ENCODE results near the gene EXOSC7. TPM values are rescaled to one million over a fixed set of nuclear protein-coding genes. Genes with fewer than 3 reads are reported as not detected.

EXOSC7 gene
- polyA plus RNA-seq, 1 donor from 2014 or later, result 87.5 TPM

DNA sequence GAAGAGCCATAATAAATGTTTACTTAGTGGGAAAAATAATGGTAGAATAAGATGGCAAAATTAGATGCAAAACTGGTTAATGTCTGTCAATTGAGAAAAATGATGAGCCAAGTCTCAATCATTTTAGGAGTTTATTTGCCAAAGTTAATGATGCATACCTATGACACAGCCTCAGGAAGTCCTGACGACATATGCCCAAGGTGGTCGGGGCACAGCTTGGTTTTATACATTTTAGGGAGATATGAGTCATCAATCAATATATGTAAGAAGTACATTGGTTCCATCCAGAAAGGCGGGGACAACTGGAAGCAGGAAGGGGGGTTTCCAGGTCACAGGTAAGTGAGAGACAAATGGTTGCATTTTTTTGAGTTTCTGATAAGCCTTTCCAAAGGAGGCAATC is 81.5 kb downstream of the EXOSC7 start:
- no peaks in the 10 kb centered on the region for H4K20me1 ChIP-seq (ENCODE audit: insufficient read depth)
- H3K27me3 ChIP-seq (ENCODE audit: insufficient read depth, low read depth, low read length), result no peaks in the 10 kb centered on the region
- H3K9me3 ChIP-seq (ENCODE audit: low read length), result no peaks in the 10 kb centered on the region
- no peak for TF ChIP-seq MXI1 (conservative IDR thresholded peaks at IDR 0.05; ENCODE audit: poor library complexity, severe bottlenecking)
- no peak for TF ChIP-seq TAF1 (IDR thresholded peaks at IDR 0.05; ENCODE audit: low read depth)
- no peak for TF ChIP-seq RAD21 (conservative IDR thresholded peaks at IDR 0.05)
- TF ChIP-seq, protein P1, sequence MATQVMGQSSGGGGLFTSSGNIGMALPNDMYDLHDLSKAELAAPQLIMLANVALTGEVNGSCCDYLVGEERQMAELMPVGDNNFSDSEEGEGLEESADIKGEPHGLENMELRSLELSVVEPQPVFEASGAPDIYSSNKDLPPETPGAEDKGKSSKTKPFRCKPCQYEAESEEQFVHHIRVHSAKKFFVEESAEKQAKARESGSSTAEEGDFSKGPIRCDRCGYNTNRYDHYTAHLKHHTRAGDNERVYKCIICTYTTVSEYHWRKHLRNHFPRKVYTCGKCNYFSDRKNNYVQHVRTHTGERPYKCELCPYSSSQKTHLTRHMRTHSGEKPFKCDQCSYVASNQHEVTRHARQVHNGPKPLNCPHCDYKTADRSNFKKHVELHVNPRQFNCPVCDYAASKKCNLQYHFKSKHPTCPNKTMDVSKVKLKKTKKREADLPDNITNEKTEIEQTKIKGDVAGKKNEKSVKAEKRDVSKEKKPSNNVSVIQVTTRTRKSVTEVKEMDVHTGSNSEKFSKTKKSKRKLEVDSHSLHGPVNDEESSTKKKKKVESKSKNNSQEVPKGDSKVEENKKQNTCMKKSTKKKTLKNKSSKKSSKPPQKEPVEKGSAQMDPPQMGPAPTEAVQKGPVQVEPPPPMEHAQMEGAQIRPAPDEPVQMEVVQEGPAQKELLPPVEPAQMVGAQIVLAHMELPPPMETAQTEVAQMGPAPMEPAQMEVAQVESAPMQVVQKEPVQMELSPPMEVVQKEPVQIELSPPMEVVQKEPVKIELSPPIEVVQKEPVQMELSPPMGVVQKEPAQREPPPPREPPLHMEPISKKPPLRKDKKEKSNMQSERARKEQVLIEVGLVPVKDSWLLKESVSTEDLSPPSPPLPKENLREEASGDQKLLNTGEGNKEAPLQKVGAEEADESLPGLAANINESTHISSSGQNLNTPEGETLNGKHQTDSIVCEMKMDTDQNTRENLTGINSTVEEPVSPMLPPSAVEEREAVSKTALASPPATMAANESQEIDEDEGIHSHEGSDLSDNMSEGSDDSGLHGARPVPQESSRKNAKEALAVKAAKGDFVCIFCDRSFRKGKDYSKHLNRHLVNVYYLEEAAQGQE (IDR thresholded peaks at IDR 0.05; ENCODE audit: borderline replicate concordance), result no peak
- no peak for TF ChIP-seq SMC3 (conservative IDR thresholded peaks at IDR 0.05; ENCODE audit: poor library complexity)
- H3K36me3 ChIP-seq (ENCODE audit: insufficient read depth, low read length), result no peaks in the 10 kb centered on the region
- no peaks in the 10 kb centered on the region for H3F3A ChIP-seq (ENCODE audit: insufficient read depth, low read length, poor library complexity, severe bottlenecking)
- no peak overlapping the region for H3K4me3 ChIP-seq (ENCODE audit: low read length)
- H3K79me2 ChIP-seq (replicated peaks; ENCODE audit: insufficient read depth, low read length), result no peaks in the 10 kb centered on the region
- no peak overlapping the region for H3K27ac ChIP-seq (ENCODE audit: low read length)
- no peak overlapping the region for H2AFZ ChIP-seq (ENCODE audit: low read depth, low read length)
- H3K9ac ChIP-seq (ENCODE audit: low read length), result no peak overlapping the region
- H3K4me2 ChIP-seq (ENCODE audit: low read length), result no peak overlapping the region
- H3K9me2 ChIP-seq (ENCODE audit: insufficient read depth, low read length), result no peaks in the 10 kb centered on the region

DNA sequence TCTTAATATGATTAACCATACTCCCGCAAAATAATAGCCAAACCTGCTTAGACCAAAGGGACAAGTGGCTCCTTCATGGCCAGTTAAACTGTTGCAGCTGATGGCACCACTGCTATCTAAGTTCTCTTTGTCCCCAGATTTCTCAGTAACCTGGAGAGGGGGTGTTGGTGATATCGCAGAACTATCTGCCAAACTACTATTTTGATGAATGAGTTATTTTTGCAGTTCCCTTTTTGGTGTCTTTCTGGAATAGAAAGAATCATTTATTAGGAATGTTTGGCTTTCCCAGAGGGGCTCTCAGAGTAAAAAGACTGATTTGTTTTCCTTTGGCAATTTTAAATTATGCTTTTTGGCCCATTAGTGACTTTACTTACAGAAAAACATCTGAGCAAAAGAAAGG is 83.1 kb downstream of the EXOSC7 start:
- Histone ChIP-seq H3K4me2 (ENCODE audit: low read length) (no peak overlapping the region), H3K27me3 (ENCODE audit: insufficient read depth, low read depth, low read length) (no peaks in the 10 kb centered on the region), H3K4me3 (ENCODE audit: low read length) (no peak overlapping the region), H4K20me1 (ENCODE audit: insufficient read depth) (no peaks in the 10 kb centered on the region), H3F3A (ENCODE audit: insufficient read depth, low read length, poor library complexity, severe bottlenecking) (no peaks in the 10 kb centered on the region), H3K9me3 (ENCODE audit: low read length) (no peaks in the 10 kb centered on the region), H3K36me3 (ENCODE audit: insufficient read depth, low read length) (no peaks in the 10 kb centered on the region), H3K9ac (ENCODE audit: low read length) (no peak overlapping the region), H3K9me2 (ENCODE audit: insufficient read depth, low read length) (no peaks in the 10 kb centered on the region), H3K79me2 (replicated peaks; ENCODE audit: insufficient read depth, low read length) (no peaks in the 10 kb centered on the region), H3K27ac (ENCODE audit: low read length) (no peak overlapping the region), H2AFZ (ENCODE audit: low read depth, low read length) (no peak overlapping the region)
- TF ChIP-seq EZH2 (IDR thresholded peaks at IDR 0.05; ENCODE audit: borderline replicate concordance, insufficient read depth, low read length, poor library complexity, severe bottlenecking) (no peak), MXI1 (conservative IDR thresholded peaks at IDR 0.05; ENCODE audit: poor library complexity, severe bottlenecking) (no peak), TAF1 (IDR thresholded peaks at IDR 0.05; ENCODE audit: low read depth) (no peak), POLR2AphosphoS5 (IDR thresholded peaks at IDR 0.05) (no peak)

DNA sequence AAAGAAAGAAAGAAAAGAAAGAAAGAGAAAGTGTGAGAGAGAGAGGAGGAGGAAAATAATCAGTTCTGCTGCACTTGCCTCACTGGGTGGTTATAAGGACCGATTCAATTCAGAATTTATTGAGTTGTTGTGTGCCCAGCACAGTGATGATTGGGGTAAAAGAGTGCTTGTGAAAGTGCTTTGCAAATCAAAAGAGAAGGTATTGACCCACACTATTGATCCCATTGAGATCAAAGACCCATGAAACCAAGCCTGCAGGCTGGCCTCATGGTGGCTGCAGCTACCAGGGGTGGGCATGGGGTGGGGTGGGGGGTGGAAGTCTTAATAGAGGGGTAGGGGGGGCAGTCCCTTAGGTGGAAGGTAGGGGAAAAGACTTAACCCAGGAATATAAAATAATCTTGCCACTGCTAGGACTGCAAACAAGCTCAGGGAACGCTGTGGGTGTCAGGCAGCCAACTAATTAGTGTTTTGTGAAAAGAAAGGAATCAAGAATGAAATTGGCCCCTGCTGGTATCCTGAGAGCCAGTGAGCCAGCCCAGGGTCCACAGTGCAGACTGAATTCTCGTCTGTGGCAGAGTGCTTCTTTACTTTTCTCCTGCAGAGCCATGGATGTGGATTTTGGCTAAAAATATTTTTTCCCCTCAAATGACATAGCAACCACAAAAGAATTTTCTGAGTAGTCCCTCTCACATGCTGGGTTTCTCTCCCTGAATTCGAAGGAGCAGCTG is 84.3 kb downstream of the EXOSC7 start:
- Histone ChIP-seq H2AFZ (ENCODE audit: low read depth, low read length) (no peak overlapping the region), H3K36me3 (ENCODE audit: insufficient read depth, low read length) (no peaks in the 10 kb centered on the region), H3K9me2 (ENCODE audit: insufficient read depth, low read length) (no peaks in the 10 kb centered on the region), H3K9me3 (ENCODE audit: low read length) (no peaks in the 10 kb centered on the region), H3K79me2 (replicated peaks; ENCODE audit: insufficient read depth, low read length) (no peaks in the 10 kb centered on the region), H3K4me3 (ENCODE audit: low read length) (no peak overlapping the region), H3F3A (ENCODE audit: insufficient read depth, low read length, poor library complexity, severe bottlenecking) (no peaks in the 10 kb centered on the region), H3K27me3 (ENCODE audit: insufficient read depth, low read depth, low read length) (no peaks in the 10 kb centered on the region), H4K20me1 (ENCODE audit: insufficient read depth) (no peaks in the 10 kb centered on the region), H3K27ac (ENCODE audit: low read length) (no peak overlapping the region), H3K9ac (ENCODE audit: low read length) (no peak overlapping the region), H3K4me2 (ENCODE audit: low read length) (no peak overlapping the region)
- TF ChIP-seq EZH2 (IDR thresholded peaks at IDR 0.05; ENCODE audit: borderline replicate concordance, insufficient read depth, low read length, poor library complexity, severe bottlenecking) (no peak), EP300 (conservative IDR thresholded peaks at IDR 0.05; ENCODE audit: poor library complexity, severe bottlenecking) (no peak), TAF1 (IDR thresholded peaks at IDR 0.05; ENCODE audit: low read depth) (no peak), SMC3 (conservative IDR thresholded peaks at IDR 0.05; ENCODE audit: poor library complexity) (no peak), MXI1 (conservative IDR thresholded peaks at IDR 0.05; ENCODE audit: poor library complexity, severe bottlenecking) (no peak), RAD21 (conservative IDR thresholded peaks at IDR 0.05) (no peak), POLR2AphosphoS5 (IDR thresholded peaks at IDR 0.05) (no peak)
- TF ChIP-seq, protein P1 (IDR thresholded peaks at IDR 0.05; ENCODE audit: borderline replicate concordance), result no peak
- TF ChIP-seq, protein P2, sequence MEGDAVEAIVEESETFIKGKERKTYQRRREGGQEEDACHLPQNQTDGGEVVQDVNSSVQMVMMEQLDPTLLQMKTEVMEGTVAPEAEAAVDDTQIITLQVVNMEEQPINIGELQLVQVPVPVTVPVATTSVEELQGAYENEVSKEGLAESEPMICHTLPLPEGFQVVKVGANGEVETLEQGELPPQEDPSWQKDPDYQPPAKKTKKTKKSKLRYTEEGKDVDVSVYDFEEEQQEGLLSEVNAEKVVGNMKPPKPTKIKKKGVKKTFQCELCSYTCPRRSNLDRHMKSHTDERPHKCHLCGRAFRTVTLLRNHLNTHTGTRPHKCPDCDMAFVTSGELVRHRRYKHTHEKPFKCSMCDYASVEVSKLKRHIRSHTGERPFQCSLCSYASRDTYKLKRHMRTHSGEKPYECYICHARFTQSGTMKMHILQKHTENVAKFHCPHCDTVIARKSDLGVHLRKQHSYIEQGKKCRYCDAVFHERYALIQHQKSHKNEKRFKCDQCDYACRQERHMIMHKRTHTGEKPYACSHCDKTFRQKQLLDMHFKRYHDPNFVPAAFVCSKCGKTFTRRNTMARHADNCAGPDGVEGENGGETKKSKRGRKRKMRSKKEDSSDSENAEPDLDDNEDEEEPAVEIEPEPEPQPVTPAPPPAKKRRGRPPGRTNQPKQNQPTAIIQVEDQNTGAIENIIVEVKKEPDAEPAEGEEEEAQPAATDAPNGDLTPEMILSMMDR (IDR thresholded peaks at IDR 0.05; ENCODE audit: poor library complexity, severe bottlenecking), result no peak
